Measurements from ENCODE around the gene TPST1. TPM values are rescaled to one million over a fixed set of nuclear protein-coding genes. Genes with fewer than 3 reads are reported as not detected.

TPST1 gene
- total RNA-seq, 1 experiment from 2014 or later, result 15.9 TPM

- Histone ChIP-seq H2AFZ (ENCODE audit: low read length) (no peak overlapping the region), H3K27ac (ENCODE audit: insufficient read length, low read depth, low read length) (no peak overlapping the region), H3K14ac (ENCODE audit: insufficient read depth, low read length) (no peak overlapping the region), H4K91ac (ENCODE audit: insufficient read length, low read depth, low read length) (no peak overlapping the region), H3K79me1 (ENCODE audit: insufficient read depth, low read depth, low read length, poor library complexity, severe bottlenecking) (no peaks in the 10 kb centered on the region), H3K56ac (ENCODE audit: insufficient read length, low read depth, low read length) (no peak overlapping the region), H3K9ac (ENCODE audit: extremely low read depth, insufficient read length, low read length) (no peak overlapping the region), H3K4ac (ENCODE audit: low read depth, low read length) (no peak overlapping the region), H4K8ac (replicated peaks; ENCODE audit: insufficient read length, low read depth, low read length) (no peak overlapping the region), H4K5ac (ENCODE audit: insufficient read length, low read depth, low read length) (no peak overlapping the region), H3K27me3 (ENCODE audit: insufficient read depth, low read length) (no peaks in the 10 kb centered on the region), H3K4me1 (ENCODE audit: insufficient read depth, low read length) (no peaks in the 10 kb centered on the region; the same call in 1 of the 2 replicates), H3K23me2 (ENCODE audit: insufficient read length, low read depth, low read length, poor library complexity, severe bottlenecking) (no peaks in the 10 kb centered on the region), H2BK120ac (ENCODE audit: low read depth, low read length, poor library complexity, severe bottlenecking) (no peak overlapping the region), H3K9me3 (ENCODE audit: control insufficient read depth, low read depth, low read length) (peaks cover 5% of the 10 kb centered on the region), H3K4me2 (ENCODE audit: insufficient read depth, insufficient read length, low read length) (no peak overlapping the region), H3K18ac (ENCODE audit: insufficient read length, low read depth, low read length) (no peak overlapping the region), H3K79me2 (ENCODE audit: insufficient read depth, low read length) (no peaks in the 10 kb centered on the region), H4K20me1 (ENCODE audit: control insufficient read depth, insufficient read depth, insufficient read length) (no peaks in the 10 kb centered on the region), H2AK5ac (ENCODE audit: insufficient read length, low read length) (no peak overlapping the region), H3K23ac (ENCODE audit: insufficient read length, low read depth, low read length) (no peak overlapping the region), H2BK20ac (ENCODE audit: low read depth, low read length, poor library complexity, severe bottlenecking) (no peak overlapping the region), H2BK15ac (ENCODE audit: low read depth, low read length) (no peak overlapping the region), H2BK12ac (ENCODE audit: insufficient read length, low read depth, low read length) (no peak overlapping the region), H3T11ph (ENCODE audit: low read length) (no peak overlapping the region), H2BK5ac (ENCODE audit: insufficient read length, low read length) (no peak overlapping the region)
- Mint-ChIP-seq H3K9me3 (peaks cover 7 to 8% of the 10 kb centered on the region in 2 experiments), H3K4me3 (no peak overlapping the region), H3K4me1 (peaks cover 7 to 8% of the 10 kb centered on the region in 2 experiments), H3K27ac (no peak overlapping the region; a peak in 2 of 7 replicates), H3K27me3 (ENCODE audit: low read depth) (no peaks in the 10 kb centered on the region; the same call in 1 of the 2 replicates), H3K36me3 (ENCODE audit: insufficient read depth in 1 of 3, low read depth in 3 of 3) (peaks cover 5 to 8% (median 6%) of the 10 kb centered on the region in 3 experiments; a peak in 6 of 7 replicates)
- no peak for TF ChIP-seq CTCF (conservative IDR thresholded peaks at IDR 0.05)
- DNase-seq, result no peak
- WGBS (ENCODE audit: extremely low coverage, insufficient read length, low lambda C conversion rate), result no CpG with 5 or more reads among the region's 1 CpG
These were observed 121.5 kb downstream of the TPST1 start for GRCh38 chr7:66326501-66327215.
